Activated CD4-positive, alpha-beta T cell treated with anti-CD3 and anti-CD28 coated beads, Interleukin-2, amount 10 ng/mL, durations not matched to agents 7 days and 5 days (primary cell): Measurements from ENCODE around the gene VWF. TPM values are rescaled to one million over a fixed set of nuclear protein-coding genes. Genes with fewer than 3 reads are reported as not detected.
"Not testable (repeated sequence)": the region's sequence is repeated elsewhere in the genome, so short reads cannot be mapped to it uniquely, and the experiment has no call there.

ENCODE experiments used
- CTCF ChIA-PET: fragments of 350-600 bp; sonication (Branson Sonifier 250); formaldehyde crosslinking; loops from one replicate; lab custom pipeline; 2021; ENCODE audit warnings: antibody characterized with exemption; lab: Charles Lee
- POLR2A ChIA-PET: fragments of 350-600 bp; sonication (Branson Sonifier 250); formaldehyde crosslinking; loops from one replicate; lab custom pipeline; 2021; ENCODE audit warnings: antibody characterized with exemption; lab: Charles Lee
- DNase-seq: peaks from one replicate; pipeline ENCODE4 v3.0.0-alpha.2; 2020
- H3K27ac Mint-ChIP-seq: one replicate; pipeline ENCODE4 v1.8.0; 2021; ENCODE audit warnings: mild to moderate bottlenecking, moderate library complexity, mixed read lengths
- H3K27me3 Mint-ChIP-seq: one replicate; pipeline ENCODE4 v1.8.0; 2021; ENCODE audit warnings: mixed read lengths
- H3K36me3 Mint-ChIP-seq: one replicate; pipeline ENCODE4 v1.8.0; 2021; ENCODE audit warnings: low read depth, mixed read lengths
- H3K4me1 Mint-ChIP-seq: one replicate; pipeline ENCODE4 v1.8.0; 2021; ENCODE audit warnings: mixed read lengths
- H3K4me3 Mint-ChIP-seq: one replicate; pipeline ENCODE4 v1.8.0; 2021; ENCODE audit warnings: mild to moderate bottlenecking, moderate library complexity, mixed read lengths
- H3K9me3 Mint-ChIP-seq: one replicate; pipeline ENCODE4 v1.8.0; 2021; ENCODE audit warnings: mixed read lengths
- total RNA-seq, 2 experiments: library from RNA; stranded (reverse); gene quantifications; one replicate each; pipeline ENCODE4 v1.2.3, GENCODE V29; 2021

The VWF gene
- total RNA-seq, 2 experiments from 2014 or later, result not detected

GRCh38 chr12:6159166-6160011 is 34.9 kb upstream of the VWF start:
- CTCF ChIA-PET, H3K9me3 Mint-ChIP-seq, H3K27me3 Mint-ChIP-seq, H3K4me1 Mint-ChIP-seq, DNase-seq, H3K36me3 Mint-ChIP-seq, H3K27ac Mint-ChIP-seq, H3K4me3 Mint-ChIP-seq, POLR2A ChIA-PET: not testable (repeated sequence)

- H3K4me3 Mint-ChIP-seq, result no peak overlapping the region
- no peaks in the 10 kb centered on the region for H3K36me3 Mint-ChIP-seq
- H3K27ac Mint-ChIP-seq, result no peak overlapping the region
- ChIA-PET POLR2A (no interaction called here), CTCF (interaction anchor here (0.6 kb wide), 1 partner anchor 120 kb away, joined by 3 read pairs; no protein-coding TSS in a partner anchor)
- H3K4me1 Mint-ChIP-seq, result no peaks in the 10 kb centered on the region
- peaks cover 2% of the 10 kb centered on the region for H3K27me3 Mint-ChIP-seq
- no peak for DNase-seq
- no peaks in the 10 kb centered on the region for H3K9me3 Mint-ChIP-seq
Measured at GRCh38 chr12:6158749-6159148, 34.3 kb upstream of the VWF start.

- ChIA-PET POLR2A (no interaction called here), CTCF (interaction anchor here (0.6 to 1.1 kb wide), 2 partner anchors 25 to 121 kb away, joined by 3 read pairs; no protein-coding TSS in a partner anchor)
- H3K4me1 Mint-ChIP-seq, result no peaks in the 10 kb centered on the region
- H3K9me3 Mint-ChIP-seq, result no peaks in the 10 kb centered on the region
- no peak for DNase-seq
- H3K27ac Mint-ChIP-seq, result no peak overlapping the region
- H3K27me3 Mint-ChIP-seq, result peaks cover 2% of the 10 kb centered on the region
- H3K36me3 Mint-ChIP-seq, result no peaks in the 10 kb centered on the region
- H3K4me3 Mint-ChIP-seq, result no peak overlapping the region
Measured at GRCh38 chr12:6158255-6158654, 33.8 kb upstream of the VWF start.

DNA sequence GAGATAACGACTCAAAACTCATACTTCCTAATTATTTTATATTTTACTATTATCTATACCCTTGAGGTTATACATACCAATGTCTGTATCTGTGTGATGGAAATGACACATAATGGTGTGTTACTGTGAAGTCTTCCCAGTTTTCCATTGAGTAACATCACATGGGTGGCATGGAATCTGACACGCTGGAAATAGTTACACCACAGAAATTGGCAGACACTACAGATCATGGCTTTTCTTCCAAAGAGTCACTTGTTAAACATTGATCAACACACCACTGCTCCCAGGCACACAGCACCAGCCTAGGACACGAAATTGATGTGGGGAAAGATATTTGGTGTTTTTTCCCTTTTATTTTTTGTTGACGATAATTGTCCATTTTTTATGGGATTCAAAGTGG is 33.0 kb upstream of the VWF start:
- Mint-ChIP-seq H3K27me3 (peaks cover 2% of the 10 kb centered on the region), H3K36me3 (no peaks in the 10 kb centered on the region), H3K9me3 (no peaks in the 10 kb centered on the region), H3K4me1 (no peaks in the 10 kb centered on the region), H3K27ac (no peak overlapping the region), H3K4me3 (no peak overlapping the region)
- ChIA-PET POLR2A (no interaction called here), CTCF (interaction anchor here (0.5 to 1.1 kb wide), 2 partner anchors 19 to 24 kb away, joined by 3 read pairs; no protein-coding TSS in a partner anchor)
- DNase-seq, result no peak

DNA sequence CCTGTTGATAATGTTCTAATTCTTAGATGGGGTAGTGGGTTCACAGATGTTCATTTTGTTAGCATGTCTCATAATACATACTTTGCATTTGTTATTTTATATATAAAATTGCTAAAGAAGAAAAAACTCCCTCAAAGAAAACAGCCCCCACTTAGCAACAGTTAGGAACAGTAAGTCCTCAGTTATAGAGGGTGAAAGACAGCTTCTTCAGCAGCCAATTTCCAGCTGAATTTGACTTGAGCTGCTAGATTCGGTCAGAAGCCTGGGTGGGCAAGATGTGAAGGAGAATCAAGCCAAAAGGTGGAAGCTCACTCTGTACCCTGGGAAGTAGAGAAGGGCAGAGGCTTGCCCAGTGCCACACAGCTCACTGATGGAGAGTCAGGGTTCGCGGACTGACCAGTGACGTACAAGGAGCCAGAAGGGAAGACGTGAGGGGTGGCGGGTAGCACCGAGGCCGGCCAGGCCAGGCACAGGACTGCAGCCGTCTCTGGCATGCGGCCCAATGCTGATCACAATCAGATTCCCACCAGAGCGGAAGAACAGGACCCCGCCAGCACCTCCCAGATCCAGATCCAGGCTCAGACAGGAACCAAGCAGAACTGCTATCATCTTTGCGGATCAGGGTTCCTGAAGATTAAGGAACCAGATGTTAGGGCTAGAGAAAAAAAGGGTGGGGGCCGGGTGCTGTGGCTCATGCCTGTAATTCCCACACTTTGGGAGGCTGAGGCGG is 30.4 kb upstream of the VWF start:
- no peaks in the 10 kb centered on the region for H3K36me3 Mint-ChIP-seq
- DNase-seq, result no peak
- ChIA-PET CTCF (interaction anchor here (1.4 kb wide), 1 partner anchor 14 kb away, joined by 11 read pairs; no protein-coding TSS in a partner anchor), POLR2A (interaction anchor here (0.7 kb wide), 1 partner anchor 13 kb away, joined by 3 read pairs; no protein-coding TSS in a partner anchor)
- no peaks in the 10 kb centered on the region for H3K4me1 Mint-ChIP-seq
- no peak overlapping the region for H3K4me3 Mint-ChIP-seq
- no peaks in the 10 kb centered on the region for H3K9me3 Mint-ChIP-seq
- H3K27ac Mint-ChIP-seq, result no peak overlapping the region
- H3K27me3 Mint-ChIP-seq, result peaks cover 2% of the 10 kb centered on the region

DNA sequence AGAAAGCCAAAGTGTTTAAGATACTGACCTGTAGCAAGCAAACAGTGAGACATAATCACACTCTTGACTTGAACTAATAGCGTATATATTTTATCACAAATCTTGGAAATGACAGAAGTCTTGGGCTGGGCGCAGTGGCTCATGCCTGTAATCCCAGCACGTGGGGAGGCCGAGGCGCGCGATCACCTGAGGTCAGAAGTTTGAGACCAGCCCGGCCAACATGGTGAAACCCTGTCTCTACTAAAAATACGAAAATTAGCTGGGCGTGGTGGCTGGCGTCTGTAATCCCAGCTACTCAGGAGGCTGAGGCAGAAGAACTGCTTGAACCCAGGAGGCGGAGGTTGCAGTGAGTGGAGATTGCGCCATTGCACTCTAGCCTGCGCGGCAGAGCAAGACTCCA is 24.3 kb upstream of the VWF start:
- H3K27me3 Mint-ChIP-seq, H3K4me3 Mint-ChIP-seq, H3K9me3 Mint-ChIP-seq, DNase-seq, H3K36me3 Mint-ChIP-seq, H3K27ac Mint-ChIP-seq, POLR2A ChIA-PET, CTCF ChIA-PET: not testable (repeated sequence)
- H3K4me1 Mint-ChIP-seq, result peaks cover 14% of the 10 kb centered on the region

- Mint-ChIP-seq H3K27ac (no peak overlapping the region), H3K4me1 (peaks cover 15% of the 10 kb centered on the region), H3K36me3 (no peaks in the 10 kb centered on the region), H3K9me3 (no peaks in the 10 kb centered on the region), H3K4me3 (no peak overlapping the region), H3K27me3 (no peaks in the 10 kb centered on the region)
- POLR2A ChIA-PET, result no interaction called here
- no peak for DNase-seq
- CTCF ChIA-PET, result no interaction called here
Measured at GRCh38 chr12:6148061-6148460, 23.6 kb upstream of the VWF start.

DNA sequence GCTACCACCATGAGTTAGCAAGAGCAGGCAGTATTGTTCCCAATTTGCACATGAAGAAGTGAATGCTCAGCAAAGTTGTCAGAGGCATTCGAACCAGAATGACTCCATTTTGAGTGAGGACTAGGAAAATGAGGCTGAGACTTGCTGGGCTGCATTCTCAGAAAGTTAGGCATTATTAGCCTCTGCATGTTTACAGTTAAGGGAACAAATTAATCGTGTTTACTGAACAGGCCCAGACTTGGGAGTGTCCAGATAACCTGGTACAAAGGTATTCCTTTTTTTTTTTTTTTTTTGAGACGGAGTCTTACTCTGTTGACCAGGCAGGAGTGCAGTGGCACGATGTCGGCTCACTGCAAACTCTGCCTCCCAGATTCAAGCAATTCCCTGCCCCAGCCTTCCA is 22.5 kb upstream of the VWF start:
- H3K4me1 Mint-ChIP-seq, result peaks cover 22% of the 10 kb centered on the region
- H3K27ac Mint-ChIP-seq, result no peak overlapping the region
- no peak for DNase-seq
- H3K36me3 Mint-ChIP-seq, result peaks cover 1% of the 10 kb centered on the region
- H3K27me3 Mint-ChIP-seq, result no peaks in the 10 kb centered on the region
- ChIA-PET CTCF (no interaction called here), POLR2A (no interaction called here)
- H3K9me3 Mint-ChIP-seq, result peaks cover 2% of the 10 kb centered on the region
- no peak overlapping the region for H3K4me3 Mint-ChIP-seq

- Mint-ChIP-seq H3K4me1 (peaks cover 26% of the 10 kb centered on the region), H3K27ac (no peak overlapping the region), H3K27me3 (no peaks in the 10 kb centered on the region), H3K4me3 (no peak overlapping the region), H3K9me3 (peaks cover 2% of the 10 kb centered on the region), H3K36me3 (peaks cover 3% of the 10 kb centered on the region)
- POLR2A ChIA-PET, result no interaction called here
- DNase-seq, result no peak
- CTCF ChIA-PET, result no interaction called here
Measured at GRCh38 chr12:6146509-6146908, 22.0 kb upstream of the VWF start.

GRCh38 chr12:6145564-6145963 is 21.1 kb upstream of the VWF start:
- no peak for DNase-seq
- H3K4me1 Mint-ChIP-seq, result peaks cover 35% of the 10 kb centered on the region
- peak overlapping the region; percentile 66 for H3K27ac Mint-ChIP-seq
- H3K27me3 Mint-ChIP-seq, result no peaks in the 10 kb centered on the region
- peaks cover 11% of the 10 kb centered on the region for H3K36me3 Mint-ChIP-seq
- POLR2A ChIA-PET, result no interaction called here
- peaks cover 8% of the 10 kb centered on the region for H3K9me3 Mint-ChIP-seq
- CTCF ChIA-PET, result no interaction called here
- H3K4me3 Mint-ChIP-seq, result no peak overlapping the region

DNA sequence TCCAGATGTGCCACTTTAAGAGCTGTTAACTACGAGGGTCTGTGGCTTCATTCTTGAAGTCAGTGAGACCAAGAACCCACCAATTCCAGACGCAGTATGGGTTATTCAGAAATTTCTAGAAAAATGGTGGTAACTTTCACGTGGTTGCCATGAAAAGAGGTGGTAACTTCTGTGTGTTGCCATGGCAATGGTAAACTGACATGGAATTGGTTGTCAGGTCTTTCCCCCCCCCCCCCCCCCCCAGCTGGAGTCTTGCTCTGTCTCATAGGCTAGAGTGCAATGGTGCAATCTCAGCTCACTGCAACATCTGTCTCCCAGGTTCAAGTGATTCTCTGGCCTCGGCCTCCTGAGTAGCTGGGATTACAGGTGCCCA is 18.8 kb upstream of the VWF start:
- POLR2A ChIA-PET, result no interaction called here
- no peak for DNase-seq
- H3K9me3 Mint-ChIP-seq, result peaks cover 15% of the 10 kb centered on the region
- peaks cover 21% of the 10 kb centered on the region for H3K36me3 Mint-ChIP-seq
- CTCF ChIA-PET, result interaction anchor here (1.0 kb wide), 1 partner anchor 26 kb away, joined by 3 read pairs; no protein-coding TSS in a partner anchor
- no peak overlapping the region for H3K27ac Mint-ChIP-seq
- peaks cover 49% of the 10 kb centered on the region for H3K4me1 Mint-ChIP-seq
- H3K27me3 Mint-ChIP-seq, result no peaks in the 10 kb centered on the region
- no peak overlapping the region for H3K4me3 Mint-ChIP-seq

GRCh38 chr12:6142368-6143302 is 18.2 kb upstream of the VWF start:
- POLR2A ChIA-PET, CTCF ChIA-PET, DNase-seq, H3K27me3 Mint-ChIP-seq, H3K4me3 Mint-ChIP-seq: not testable (repeated sequence)
- H3K36me3 Mint-ChIP-seq, result peaks cover 21% of the 10 kb centered on the region
- H3K27ac Mint-ChIP-seq, result peak overlapping the region; percentile 57
- H3K4me1 Mint-ChIP-seq, result peaks cover 46% of the 10 kb centered on the region
- peaks cover 15% of the 10 kb centered on the region for H3K9me3 Mint-ChIP-seq
